ENCODE data around the gene SFT2D2. TPM values are rescaled to one million over a fixed set of nuclear protein-coding genes. Genes with fewer than 3 reads are reported as not detected.

Gene SFT2D2
- total RNA-seq, 1 experiment from 2014 or later: 32.1 TPM

DNA sequence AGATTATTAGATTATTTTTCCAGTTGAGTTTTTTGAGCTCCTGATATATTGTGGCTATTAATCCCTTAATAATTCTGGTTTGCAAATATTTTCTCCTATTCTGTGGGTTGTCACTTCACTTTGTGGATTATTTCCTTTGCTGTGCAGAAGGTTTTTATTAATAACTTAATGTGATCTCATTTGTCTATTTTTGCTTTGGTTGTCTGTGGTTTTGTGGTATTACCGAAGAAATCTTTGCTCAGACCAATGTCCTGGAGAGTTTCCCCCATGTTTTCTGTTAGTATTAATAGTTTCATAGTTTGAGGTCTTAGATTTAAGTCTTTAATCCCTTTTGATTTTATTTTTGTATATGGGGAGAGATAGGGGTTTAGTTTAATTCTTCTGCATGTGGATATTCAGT, 47.8 kb downstream of the SFT2D2 start:
- Histone ChIP-seq H3K27ac (ENCODE audit: insufficient read length, low read depth, low read length) (no peak overlapping the region), H2BK5ac (ENCODE audit: insufficient read length, low read length) (no peak overlapping the region), H3K79me2 (ENCODE audit: insufficient read depth, low read length) (no peaks in the 10 kb centered on the region), H3K23me2 (ENCODE audit: insufficient read length, low read depth, low read length, poor library complexity, severe bottlenecking) (no peaks in the 10 kb centered on the region), H3K4me2 (ENCODE audit: insufficient read depth, insufficient read length, low read length) (no peak overlapping the region), H3K4ac (ENCODE audit: low read depth, low read length) (no peak overlapping the region), H3K56ac (ENCODE audit: insufficient read length, low read depth, low read length) (no peak overlapping the region), H2AFZ (ENCODE audit: low read length) (no peak overlapping the region), H3K23ac (ENCODE audit: insufficient read length, low read depth, low read length) (no peak overlapping the region), H3K79me1 (ENCODE audit: insufficient read depth, low read depth, low read length, poor library complexity, severe bottlenecking) (no peaks in the 10 kb centered on the region), H3K27me3 (ENCODE audit: insufficient read depth, low read length) (no peaks in the 10 kb centered on the region), H2AK5ac (ENCODE audit: insufficient read length, low read length) (no peak overlapping the region), H4K20me1 (ENCODE audit: control insufficient read depth, insufficient read depth, insufficient read length) (no peaks in the 10 kb centered on the region), H3K9ac (ENCODE audit: extremely low read depth, insufficient read length, low read length) (no peak overlapping the region), H3K14ac (ENCODE audit: insufficient read depth, low read length) (no peak overlapping the region), H2BK20ac (ENCODE audit: low read depth, low read length, poor library complexity, severe bottlenecking) (no peak overlapping the region), H4K8ac (replicated peaks; ENCODE audit: insufficient read length, low read depth, low read length) (no peak overlapping the region), H2BK12ac (ENCODE audit: insufficient read length, low read depth, low read length) (no peak overlapping the region), H4K5ac (ENCODE audit: insufficient read length, low read depth, low read length) (no peak overlapping the region), H3K9me3 (ENCODE audit: control insufficient read depth, low read depth, low read length) (no peaks in the 10 kb centered on the region), H2BK15ac (ENCODE audit: low read depth, low read length) (no peak overlapping the region), H3T11ph (ENCODE audit: low read length) (no peak overlapping the region), H2BK120ac (ENCODE audit: low read depth, low read length, poor library complexity, severe bottlenecking) (no peak overlapping the region), H3K4me1 (ENCODE audit: insufficient read depth, low read length) (no peaks in the 10 kb centered on the region), H3K18ac (ENCODE audit: insufficient read length, low read depth, low read length) (no peak overlapping the region), H4K91ac (ENCODE audit: insufficient read length, low read depth, low read length) (no peak overlapping the region)
- H3K4me3 Mint-ChIP-seq: no peak overlapping the region
- TF ChIP-seq, protein P1, sequence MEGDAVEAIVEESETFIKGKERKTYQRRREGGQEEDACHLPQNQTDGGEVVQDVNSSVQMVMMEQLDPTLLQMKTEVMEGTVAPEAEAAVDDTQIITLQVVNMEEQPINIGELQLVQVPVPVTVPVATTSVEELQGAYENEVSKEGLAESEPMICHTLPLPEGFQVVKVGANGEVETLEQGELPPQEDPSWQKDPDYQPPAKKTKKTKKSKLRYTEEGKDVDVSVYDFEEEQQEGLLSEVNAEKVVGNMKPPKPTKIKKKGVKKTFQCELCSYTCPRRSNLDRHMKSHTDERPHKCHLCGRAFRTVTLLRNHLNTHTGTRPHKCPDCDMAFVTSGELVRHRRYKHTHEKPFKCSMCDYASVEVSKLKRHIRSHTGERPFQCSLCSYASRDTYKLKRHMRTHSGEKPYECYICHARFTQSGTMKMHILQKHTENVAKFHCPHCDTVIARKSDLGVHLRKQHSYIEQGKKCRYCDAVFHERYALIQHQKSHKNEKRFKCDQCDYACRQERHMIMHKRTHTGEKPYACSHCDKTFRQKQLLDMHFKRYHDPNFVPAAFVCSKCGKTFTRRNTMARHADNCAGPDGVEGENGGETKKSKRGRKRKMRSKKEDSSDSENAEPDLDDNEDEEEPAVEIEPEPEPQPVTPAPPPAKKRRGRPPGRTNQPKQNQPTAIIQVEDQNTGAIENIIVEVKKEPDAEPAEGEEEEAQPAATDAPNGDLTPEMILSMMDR (conservative IDR thresholded peaks at IDR 0.05): no peak
- no peak overlapping the region for H3K27ac Mint-ChIP-seq
- WGBS (ENCODE audit: extremely low coverage, insufficient read length, low lambda C conversion rate): no CpG with 5 or more reads among the region's 1 CpG
- no peak for DNase-seq
- H3K27me3 Mint-ChIP-seq (ENCODE audit: low read depth): no peaks in the 10 kb centered on the region; the same call in 1 of the 2 replicates
- no peaks in the 10 kb centered on the region for H3K9me3 Mint-ChIP-seq
- peaks cover 3% of the 10 kb centered on the region in 2 experiments; a peak in 3 of 4 replicates for H3K4me1 Mint-ChIP-seq
- no peaks in the 10 kb centered on the region; a peak in 1 of 7 replicates for H3K36me3 Mint-ChIP-seq (ENCODE audit: insufficient read depth in 1 of 3, low read depth in 3 of 3)

Measured in H9 (cell line).